ENCODE data around the gene AAMDC. TPM values are rescaled to one million over a fixed set of nuclear protein-coding genes. Genes with fewer than 3 reads are reported as not detected.

Gene AAMDC
- total and polyA plus RNA-seq, 2 of the 13 experiments (the other 11 are each of a cell fraction or from before 2014, with no cell fraction given) = 18.1 to 35.6 TPM

DNA sequence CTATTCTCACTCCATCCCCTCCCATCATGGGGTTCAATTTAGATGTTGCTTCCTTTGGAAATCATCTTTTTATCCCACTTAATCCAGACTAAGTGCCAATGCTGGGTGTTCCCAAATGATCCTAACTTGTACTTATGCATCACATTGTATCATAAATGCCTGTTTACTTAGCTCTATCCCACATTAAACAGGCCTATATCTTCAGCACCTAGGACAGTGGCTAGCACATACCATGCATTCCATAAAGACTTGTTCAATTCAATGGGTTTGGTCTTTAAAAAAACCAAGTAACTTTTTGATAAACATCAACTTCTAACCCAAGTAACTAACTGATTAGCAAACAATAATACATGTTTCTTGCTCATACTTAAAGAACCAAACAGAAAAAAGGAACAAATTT lies 41.0 kb upstream of the AAMDC start:
- Histone ChIP-seq H3K9ac (ENCODE audit: insufficient read depth, low read depth, low read length) (no peak overlapping the region), H3K27me3 (ENCODE audit: control insufficient read depth in 1 of 2, insufficient read depth in 2 of 2, low read length in 2 of 2) (no peaks in the 10 kb centered on the region), H3K4me1 (ENCODE audit: insufficient read depth, low read length) (peaks cover 20% of the 10 kb centered on the region), H4K20me1 (ENCODE audit: insufficient read depth, low read length) (peaks cover 36% of the 10 kb centered on the region), H3K9me3 (ENCODE audit: low read length) (no peaks in the 10 kb centered on the region), H2AFZ (ENCODE audit: low read length) (no peak overlapping the region), H3K36me3 (replicated peaks in 1 of 2; ENCODE audit: control insufficient read depth in 1 of 2, insufficient read depth in 2 of 2, low read length in 2 of 2) (peaks cover 0 to 4% of the 10 kb centered on the region in 2 experiments; a peak in 1 of 5 replicates), H3K79me2 (ENCODE audit: insufficient read depth, low read length) (peaks cover 56% of the 10 kb centered on the region), H3K4me3 (replicated peaks in 1 of 3; ENCODE audit: insufficient read depth in 1 of 3, low read depth in 2 of 3, low read length in 3 of 3) (no peak overlapping the region), H3K27ac (ENCODE audit: extremely low read length, insufficient read depth, low read length) (no peak overlapping the region), H3K4me2 (ENCODE audit: low read depth, low read length) (no peak overlapping the region)
- in situ Hi-C loops (cut with HindIII; ENCODE audit: extremely low pct_ligation_motif_present, low pct_unique_long_range_greater_than_20kb) = loop anchor here (5.0 kb wide), 1 partner anchor 222 kb away; no protein-coding TSS in a partner anchor
- ATAC-seq (no peak), DNase-seq (ENCODE audit: low spot score) (peak; percentile 29), FAIRE-seq (no peak)
- intact Hi-C loops (cut with micrococcal nuclease; ENCODE audit: unreplicated experiment) = no loop called here
- ChIA-PET CTCF (ENCODE audit: low intra/inter-chr PET ratio, low total read pairs) (no interaction called here), POLR2A (no interaction called here)
- no TSS peak for BruUV-seq (replicated peaks)
- TF ChIP-seq SIX4 (CRISPR knock-in tag; IDR thresholded peaks at IDR 0.05) = 0 out of 2 replicates have a peak, but pooled peaks have one; percentile 21
- no peak for TF ChIP-seq SAFB2 (CRISPR knock-in tag; IDR thresholded peaks at IDR 0.05; ENCODE audit: borderline replicate concordance, low read depth)
- TF ChIP-seq ZFP1 (CRISPR knock-in tag; IDR thresholded peaks at IDR 0.05) = no peak
- TF ChIP-seq MIER2 (CRISPR knock-in tag; IDR thresholded peaks at IDR 0.05) = peak; percentile 98
- peak; percentile 62; the same call in 1 of the 2 replicates for TF ChIP-seq TGIF2 (CRISPR knock-in tag; IDR thresholded peaks at IDR 0.05)
- TF ChIP-seq FOXK1 (CRISPR knock-in tag; IDR thresholded peaks at IDR 0.05; ENCODE audit: borderline replicate concordance, low read depth) = no peak
- no peak for TF ChIP-seq ZMYM3 (CRISPR knock-in tag; IDR thresholded peaks at IDR 0.05)
- TF ChIP-seq, protein P1, sequence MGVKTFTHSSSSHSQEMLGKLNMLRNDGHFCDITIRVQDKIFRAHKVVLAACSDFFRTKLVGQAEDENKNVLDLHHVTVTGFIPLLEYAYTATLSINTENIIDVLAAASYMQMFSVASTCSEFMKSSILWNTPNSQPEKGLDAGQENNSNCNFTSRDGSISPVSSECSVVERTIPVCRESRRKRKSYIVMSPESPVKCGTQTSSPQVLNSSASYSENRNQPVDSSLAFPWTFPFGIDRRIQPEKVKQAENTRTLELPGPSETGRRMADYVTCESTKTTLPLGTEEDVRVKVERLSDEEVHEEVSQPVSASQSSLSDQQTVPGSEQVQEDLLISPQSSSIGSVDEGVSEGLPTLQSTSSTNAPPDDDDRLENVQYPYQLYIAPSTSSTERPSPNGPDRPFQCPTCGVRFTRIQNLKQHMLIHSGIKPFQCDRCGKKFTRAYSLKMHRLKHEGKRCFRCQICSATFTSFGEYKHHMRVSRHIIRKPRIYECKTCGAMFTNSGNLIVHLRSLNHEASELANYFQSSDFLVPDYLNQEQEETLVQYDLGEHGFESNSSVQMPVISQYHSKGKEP (CRISPR knock-in tag; IDR thresholded peaks at IDR 0.05) = peak; percentile 42; the same call in 1 of the 2 replicates
- peak; percentile 27; the same call in 1 of the 2 replicates for TF ChIP-seq ZNF644 (CRISPR knock-in tag; IDR thresholded peaks at IDR 0.05; ENCODE audit: low read depth)
- TF ChIP-seq RXRB (CRISPR knock-in tag; IDR thresholded peaks at IDR 0.05; ENCODE audit: borderline replicate concordance) = peak; percentile 44; the same call in 1 of the 2 replicates
- TF ChIP-seq RARA (CRISPR knock-in tag; IDR thresholded peaks at IDR 0.05) = peak; percentile 39; the same call in 1 of the 2 replicates
- TF ChIP-seq, protein P2, sequence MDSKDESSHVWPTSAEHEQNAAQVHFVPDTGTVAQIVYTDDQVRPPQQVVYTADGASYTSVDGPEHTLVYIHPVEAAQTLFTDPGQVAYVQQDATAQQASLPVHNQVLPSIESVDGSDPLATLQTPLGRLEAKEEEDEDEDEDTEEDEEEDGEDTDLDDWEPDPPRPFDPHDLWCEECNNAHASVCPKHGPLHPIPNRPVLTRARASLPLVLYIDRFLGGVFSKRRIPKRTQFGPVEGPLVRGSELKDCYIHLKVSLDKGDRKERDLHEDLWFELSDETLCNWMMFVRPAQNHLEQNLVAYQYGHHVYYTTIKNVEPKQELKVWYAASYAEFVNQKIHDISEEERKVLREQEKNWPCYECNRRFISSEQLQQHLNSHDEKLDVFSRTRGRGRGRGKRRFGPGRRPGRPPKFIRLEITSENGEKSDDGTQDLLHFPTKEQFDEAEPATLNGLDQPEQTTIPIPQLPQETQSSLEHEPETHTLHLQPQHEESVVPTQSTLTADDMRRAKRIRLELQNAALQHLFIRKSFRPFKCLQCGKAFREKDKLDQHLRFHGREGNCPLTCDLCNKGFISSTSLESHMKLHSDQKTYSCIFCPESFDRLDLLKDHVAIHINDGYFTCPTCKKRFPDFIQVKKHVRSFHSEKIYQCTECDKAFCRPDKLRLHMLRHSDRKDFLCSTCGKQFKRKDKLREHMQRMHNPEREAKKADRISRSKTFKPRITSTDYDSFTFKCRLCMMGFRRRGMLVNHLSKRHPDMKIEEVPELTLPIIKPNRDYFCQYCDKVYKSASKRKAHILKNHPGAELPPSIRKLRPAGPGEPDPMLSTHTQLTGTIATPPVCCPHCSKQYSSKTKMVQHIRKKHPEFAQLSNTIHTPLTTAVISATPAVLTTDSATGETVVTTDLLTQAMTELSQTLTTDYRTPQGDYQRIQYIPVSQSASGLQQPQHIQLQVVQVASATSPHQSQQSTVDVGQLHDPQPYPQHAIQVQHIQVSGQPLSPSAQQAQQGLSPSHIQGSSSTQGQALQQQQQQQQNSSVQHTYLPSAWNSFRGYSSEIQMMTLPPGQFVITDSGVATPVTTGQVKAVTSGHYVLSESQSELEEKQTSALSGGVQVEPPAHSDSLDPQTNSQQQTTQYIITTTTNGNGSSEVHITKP (CRISPR knock-in tag; IDR thresholded peaks at IDR 0.05; ENCODE audit: low read depth) = no peak
- TF ChIP-seq WIZ (CRISPR knock-in tag; IDR thresholded peaks at IDR 0.05) = peak; percentile 69; the same call in 1 of the 2 replicates
- TF ChIP-seq HDAC2 (CRISPR knock-in tag; IDR thresholded peaks at IDR 0.05) = peak; percentile 44; the same call in 1 of the 2 replicates
- TF ChIP-seq SMARCE1 (IDR thresholded peaks at IDR 0.05; ENCODE audit: borderline replicate concordance) = no peak
- peak; percentile 53; the same call in 1 of the 2 replicates for TF ChIP-seq ZNF331 (CRISPR knock-in tag; IDR thresholded peaks at IDR 0.05)
- TF ChIP-seq EP300 (IDR thresholded peaks at IDR 0.05; ENCODE audit: low read depth in 2 of 2, low read length in 2 of 2) = no peak
- TF ChIP-seq EP300 (CRISPR knock-in tag; IDR thresholded peaks at IDR 0.05; ENCODE audit: borderline replicate concordance) = no peak
- TF ChIP-seq ZNF12 (CRISPR knock-in tag; IDR thresholded peaks at IDR 0.05) = peak; percentile 68
- no peak for TF ChIP-seq ZNF7 (CRISPR knock-in tag; IDR thresholded peaks at IDR 0.05)
- 0 out of 2 replicates have a peak, but pooled peaks have one; percentile 18 for TF ChIP-seq RFXANK (CRISPR knock-in tag; IDR thresholded peaks at IDR 0.05)
- TF ChIP-seq ZNF766 (CRISPR knock-in tag; IDR thresholded peaks at IDR 0.05; ENCODE audit: borderline replicate concordance) = no peak
- no peak for TF ChIP-seq TBX3 (IDR thresholded peaks at IDR 0.05; ENCODE audit: borderline replicate concordance)
- no peak for TF ChIP-seq ZSCAN12 (CRISPR knock-in tag; IDR thresholded peaks at IDR 0.05)
